Chondrocyte (in vitro differentiated cells): ENCODE measurements around the gene ZSCAN1. TPM values are rescaled to one million over a fixed set of nuclear protein-coding genes. Genes with fewer than 3 reads are reported as not detected.

Source experiments
- DNase-seq: peaks from one replicate; pipeline ENCODE4 v3.0.0; 2021; ENCODE audit warnings: mixed read lengths, low spot score
- H3K27ac Mint-ChIP-seq: one replicate; pipeline ENCODE4 v1.8.0; 2021; ENCODE audit warnings: mild to moderate bottlenecking, moderate library complexity, mixed read lengths; ENCODE audit not compliant: unreplicated experiment
- H3K27me3 Mint-ChIP-seq: 2 replicates; pipeline ENCODE4 v1.8.0; 2021; ENCODE audit warnings: low read depth, mixed read lengths
- H3K36me3 Mint-ChIP-seq: 2 replicates; pipeline ENCODE4 v1.8.0; 2021; ENCODE audit warnings: low read depth, mixed read lengths
- H3K4me1 Mint-ChIP-seq: 2 replicates; pipeline ENCODE4 v1.8.0; 2021; ENCODE audit warnings: low read depth, mild to moderate bottlenecking, mixed read lengths
- H3K4me3 Mint-ChIP-seq: one replicate; pipeline ENCODE4 v1.8.0; 2021; ENCODE audit warnings: mild to moderate bottlenecking, moderate library complexity, mixed read lengths; ENCODE audit not compliant: unreplicated experiment
- H3K9me3 Mint-ChIP-seq: 2 replicates; pipeline ENCODE4 v1.8.0; 2021; ENCODE audit warnings: low read depth, mixed read lengths
- total RNA-seq: library from RNA; stranded (reverse); gene quantifications from 3 replicates; pipeline ENCODE4 v1.2.1, GENCODE V29; 2021
- TF ChIP-seq, protein P1 (sequence below): fragments of 200-600 bp; sonication (generic); IDR thresholded peaks from 2 replicates; pipeline ENCODE4 v1.5.0; 2021; ENCODE audit warnings: antibody characterized with exemption, mild to moderate bottlenecking, moderate library complexity

ZSCAN1 gene
- total RNA-seq, 1 donor from 2014 or later: 0.37 TPM

DNA sequence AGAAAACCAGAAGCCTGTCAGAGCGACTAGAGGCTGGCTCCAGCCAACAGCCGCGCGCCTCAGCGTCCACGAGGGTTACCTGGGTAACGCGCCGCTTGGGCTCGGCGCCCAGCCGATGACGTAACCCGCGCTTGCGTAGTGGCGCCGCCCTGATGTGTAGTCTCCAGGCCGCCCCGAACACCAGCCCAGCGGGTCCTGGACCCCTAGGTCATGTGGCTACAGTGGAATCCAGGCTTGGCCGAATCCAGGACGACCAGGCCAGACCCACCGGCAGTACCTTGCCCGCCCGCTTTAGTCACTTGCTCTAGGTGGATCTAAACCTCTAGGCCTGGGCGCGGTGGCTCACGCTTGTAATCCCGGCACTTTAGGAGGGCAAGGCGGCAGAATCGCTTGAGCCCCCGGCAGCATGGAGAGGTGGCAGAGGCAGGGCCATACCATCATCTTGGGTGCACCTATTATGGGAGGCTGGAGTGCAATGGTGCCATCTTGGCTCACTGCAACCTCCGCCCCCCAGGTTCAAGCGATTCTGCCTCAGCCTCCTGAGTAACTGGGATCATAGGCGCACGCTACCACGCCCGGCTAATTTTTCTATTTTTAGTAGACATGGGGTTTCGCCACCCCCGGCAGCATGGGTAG lies 24.0 kb upstream of the ZSCAN1 start:
- H3K27me3 Mint-ChIP-seq: no peaks in the 10 kb centered on the region
- H3K4me3 Mint-ChIP-seq: no peak overlapping the region
- TF ChIP-seq, protein P1, sequence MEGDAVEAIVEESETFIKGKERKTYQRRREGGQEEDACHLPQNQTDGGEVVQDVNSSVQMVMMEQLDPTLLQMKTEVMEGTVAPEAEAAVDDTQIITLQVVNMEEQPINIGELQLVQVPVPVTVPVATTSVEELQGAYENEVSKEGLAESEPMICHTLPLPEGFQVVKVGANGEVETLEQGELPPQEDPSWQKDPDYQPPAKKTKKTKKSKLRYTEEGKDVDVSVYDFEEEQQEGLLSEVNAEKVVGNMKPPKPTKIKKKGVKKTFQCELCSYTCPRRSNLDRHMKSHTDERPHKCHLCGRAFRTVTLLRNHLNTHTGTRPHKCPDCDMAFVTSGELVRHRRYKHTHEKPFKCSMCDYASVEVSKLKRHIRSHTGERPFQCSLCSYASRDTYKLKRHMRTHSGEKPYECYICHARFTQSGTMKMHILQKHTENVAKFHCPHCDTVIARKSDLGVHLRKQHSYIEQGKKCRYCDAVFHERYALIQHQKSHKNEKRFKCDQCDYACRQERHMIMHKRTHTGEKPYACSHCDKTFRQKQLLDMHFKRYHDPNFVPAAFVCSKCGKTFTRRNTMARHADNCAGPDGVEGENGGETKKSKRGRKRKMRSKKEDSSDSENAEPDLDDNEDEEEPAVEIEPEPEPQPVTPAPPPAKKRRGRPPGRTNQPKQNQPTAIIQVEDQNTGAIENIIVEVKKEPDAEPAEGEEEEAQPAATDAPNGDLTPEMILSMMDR: no peak
- H3K4me1 Mint-ChIP-seq: no peaks in the 10 kb centered on the region
- DNase-seq: no peak
- peaks cover 56% of the 10 kb centered on the region for H3K36me3 Mint-ChIP-seq
- H3K27ac Mint-ChIP-seq: no peak overlapping the region
- peaks cover 63% of the 10 kb centered on the region for H3K9me3 Mint-ChIP-seq

DNA sequence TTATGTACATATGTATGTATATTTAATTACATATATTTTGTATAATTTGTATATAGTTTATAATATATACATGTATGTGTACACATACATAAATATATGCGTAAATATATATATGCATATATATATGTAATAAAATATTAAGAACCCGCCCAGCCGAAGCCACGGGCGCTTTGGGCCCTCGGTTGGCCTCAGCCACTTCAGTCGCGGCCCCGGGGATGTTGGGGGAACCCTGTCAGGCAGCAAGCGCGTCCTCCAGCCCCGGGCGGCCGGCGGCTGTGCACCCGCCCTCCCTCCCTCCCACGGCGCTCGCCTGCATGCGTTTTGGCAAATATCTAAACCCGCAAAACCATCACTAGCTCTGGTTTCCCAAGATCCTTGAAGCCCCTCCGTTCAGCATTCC lies 23.3 kb upstream of the ZSCAN1 start:
- H3K27me3 Mint-ChIP-seq: no peaks in the 10 kb centered on the region
- peaks cover 51% of the 10 kb centered on the region for H3K36me3 Mint-ChIP-seq
- DNase-seq: no peak
- H3K27ac Mint-ChIP-seq: no peak overlapping the region
- peaks cover 65% of the 10 kb centered on the region for H3K9me3 Mint-ChIP-seq
- TF ChIP-seq, protein P1: no peak
- H3K4me3 Mint-ChIP-seq: no peak overlapping the region
- no peaks in the 10 kb centered on the region for H3K4me1 Mint-ChIP-seq

DNA sequence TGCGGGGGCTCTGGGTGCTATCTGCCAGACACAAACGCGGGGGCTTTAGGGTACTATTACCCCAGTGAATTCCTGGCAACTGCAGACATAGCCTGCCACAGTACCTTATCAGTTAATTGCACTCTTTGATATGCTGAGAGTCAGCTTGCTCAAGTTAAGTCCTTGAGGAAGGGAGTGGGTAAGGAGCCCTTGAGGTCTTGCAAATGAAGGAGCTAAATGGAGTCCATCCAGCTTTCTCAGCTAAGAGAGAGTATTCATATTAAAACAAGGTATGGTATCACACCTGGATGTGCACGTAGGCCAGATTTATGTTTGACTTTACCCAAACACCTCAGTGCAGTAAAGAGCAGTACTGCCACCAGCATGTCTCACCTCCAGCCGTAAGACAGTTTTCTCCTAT lies 19.7 kb upstream of the ZSCAN1 start:
- H3K36me3 Mint-ChIP-seq: peaks cover 30% of the 10 kb centered on the region

DNA sequence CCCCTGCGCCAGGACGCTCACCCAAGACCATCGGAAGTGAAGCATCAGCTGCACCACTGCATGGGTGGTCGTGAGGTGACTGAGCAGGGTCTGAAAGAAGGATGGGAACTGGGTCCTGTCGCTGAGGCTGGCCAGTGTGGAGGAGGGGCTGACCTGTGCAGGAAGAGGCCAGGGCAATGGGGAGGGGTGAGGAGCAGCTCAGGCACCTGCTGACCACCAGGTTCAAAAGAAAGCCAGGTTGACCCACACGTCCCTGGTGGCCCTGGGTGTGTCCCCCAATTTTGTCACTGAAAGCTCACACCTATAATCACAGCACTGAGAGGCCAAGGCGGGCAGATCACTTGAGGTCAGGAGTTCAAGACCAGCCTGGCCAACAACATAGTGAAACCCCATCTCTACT lies 13.7 kb upstream of the ZSCAN1 start:
- peaks cover 5% of the 10 kb centered on the region for H3K36me3 Mint-ChIP-seq
- no peak overlapping the region for H3K27ac Mint-ChIP-seq
- H3K4me1 Mint-ChIP-seq: no peaks in the 10 kb centered on the region
- TF ChIP-seq, protein P1: no peak
- H3K4me3 Mint-ChIP-seq: no peak overlapping the region
- DNase-seq: peak; percentile 64
- H3K9me3 Mint-ChIP-seq: peaks cover 46% of the 10 kb centered on the region
- H3K27me3 Mint-ChIP-seq: no peaks in the 10 kb centered on the region

More for the DNA sequence above, 19.7 kb upstream of the ZSCAN1 start:
- Mint-ChIP-seq H3K4me3 (no peak overlapping the region), H3K27me3 (no peaks in the 10 kb centered on the region), H3K27ac (no peak overlapping the region), H3K9me3 (peaks cover 55% of the 10 kb centered on the region), H3K4me1 (no peaks in the 10 kb centered on the region)
- TF ChIP-seq, protein P1: no peak
- DNase-seq: no peak

DNA sequence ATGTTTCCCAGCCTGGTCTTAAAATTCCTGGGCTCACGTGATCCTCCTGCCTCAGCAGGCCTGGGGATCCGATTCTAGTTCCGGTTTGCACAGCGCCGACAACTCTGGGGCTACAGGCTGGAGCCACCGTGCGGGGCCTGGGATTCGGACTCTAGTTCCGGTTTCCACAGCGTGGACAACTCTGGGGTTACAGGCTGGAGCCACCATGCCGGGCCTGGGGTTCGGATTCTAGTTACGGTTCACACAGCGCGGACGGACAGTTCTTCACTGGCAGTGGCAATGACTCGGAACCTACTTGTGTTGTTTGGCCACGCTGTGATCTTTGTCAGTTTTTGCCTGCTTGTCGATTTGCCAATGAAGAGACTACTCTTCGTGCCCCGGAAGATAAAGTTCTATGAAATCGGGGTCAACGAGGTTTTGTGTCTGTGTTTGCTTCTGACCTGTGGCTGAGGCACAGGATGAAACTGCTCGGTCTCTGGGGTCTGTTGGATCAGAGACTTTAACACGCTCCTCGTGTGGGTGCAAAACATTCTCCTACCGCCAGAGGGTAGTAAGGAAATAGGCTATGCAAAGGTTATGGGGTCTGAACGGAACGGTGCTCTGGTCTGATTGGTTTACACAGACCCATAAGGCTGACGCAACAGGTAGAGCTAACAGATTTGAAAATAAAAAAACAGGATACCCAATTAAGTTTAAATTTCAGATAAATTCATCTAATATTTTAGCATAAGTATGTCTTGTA lies 12.1 kb upstream of the ZSCAN1 start:
- peak; percentile 55 for DNase-seq
- Mint-ChIP-seq H3K4me3 (no peak overlapping the region), H3K36me3 (no peaks in the 10 kb centered on the region), H3K9me3 (peaks cover 45% of the 10 kb centered on the region), H3K4me1 (no peaks in the 10 kb centered on the region), H3K27me3 (no peaks in the 10 kb centered on the region), H3K27ac (no peak overlapping the region)
- TF ChIP-seq, protein P1: peak; percentile 50
